ENCODE data around the gene RELT. TPM values are rescaled to one million over a fixed set of nuclear protein-coding genes. Genes with fewer than 3 reads are reported as not detected.

The RELT gene
- total RNA-seq, 1 donor from 2014 or later, result 15.8 TPM

GRCh38 chr11:73346186-73346935, 29.8 kb upstream of the RELT start:
- no peak for DNase-seq (ENCODE audit: low spot score)

- no peak for DNase-seq (ENCODE audit: low spot score)
Observed at GRCh38 chr11:73347067-73347466, 29.1 kb upstream of the RELT start.

GRCh38 chr11:73348838-73349237, 27.4 kb upstream of the RELT start:
- DNase-seq (ENCODE audit: low spot score), result no peak

GRCh38 chr11:73349633-73350032, 26.6 kb upstream of the RELT start:
- DNase-seq (ENCODE audit: low spot score), result no peak

GRCh38 chr11:73350908-73351636, 25.1 kb upstream of the RELT start:
- DNase-seq (ENCODE audit: low spot score), result no peak

GRCh38 chr11:73353422-73353821, 22.8 kb upstream of the RELT start:
- no peak for DNase-seq (ENCODE audit: low spot score)

- no peak for DNase-seq (ENCODE audit: low spot score)
Observed at GRCh38 chr11:73355109-73355508, 21.1 kb upstream of the RELT start.

GRCh38 chr11:73356979-73357860, 19.0 kb upstream of the RELT start:
- no peak for DNase-seq (ENCODE audit: low spot score)

- DNase-seq (ENCODE audit: low spot score), result no peak
Observed at GRCh38 chr11:73358071-73358470, 18.1 kb upstream of the RELT start.

- no peak for DNase-seq (ENCODE audit: low spot score)
Observed at GRCh38 chr11:73359341-73359740, 16.9 kb upstream of the RELT start.

- no peak for DNase-seq (ENCODE audit: low spot score)
Observed at GRCh38 chr11:73359930-73360742, 16.1 kb upstream of the RELT start.

- no peak for DNase-seq (ENCODE audit: low spot score)
Observed at GRCh38 chr11:73360743-73361369, 15.3 kb upstream of the RELT start.

- no peak for DNase-seq (ENCODE audit: low spot score)
Observed at GRCh38 chr11:73361953-73362776, 14.0 kb upstream of the RELT start.

- no peak for DNase-seq (ENCODE audit: low spot score)
Observed at GRCh38 chr11:73363147-73363546, 13.1 kb upstream of the RELT start.

- DNase-seq (ENCODE audit: low spot score), result no peak
Observed at GRCh38 chr11:73365352-73366264, 10.6 kb upstream of the RELT start.

- DNase-seq (ENCODE audit: low spot score), result no peak
Observed at GRCh38 chr11:73366265-73366610, 10.0 kb upstream of the RELT start.

- no peak for DNase-seq (ENCODE audit: low spot score)
Observed at GRCh38 chr11:73366953-73367352, 9.2 kb upstream of the RELT start.

- no peak for DNase-seq (ENCODE audit: low spot score)
Observed at GRCh38 chr11:73367482-73368024, 8.6 kb upstream of the RELT start.

Data from mesenteric fat pad (tissue), 1 donor.